Measurements from ENCODE around the gene TMEM132D.

GRCh38 chr12:129413295-129413694 is 490.5 kb downstream of the TMEM132D start:
- TF ChIP-seq CTCF (IDR thresholded peaks at IDR 0.05; ENCODE audit: insufficient read depth, low read depth, low read length) (no peak), EZH2 (IDR thresholded peaks at IDR 0.05; ENCODE audit: insufficient read depth, low read length) (no peak)

Data from astrocyte (in vitro differentiated cells and primary cell).